Urothelium cell line (cell line): Measurements from ENCODE around the gene MT1X.
"Not testable (repeated sequence)": the region's sequence is repeated elsewhere in the genome, so short reads cannot be mapped to it uniquely, and the experiment has no call there.

Experiments
- DNase-seq: peaks from one replicate; pipeline ENCODE4 v3.0.0; 2011; ENCODE audit warnings: low spot score, mixed read lengths
- FAIRE-seq: peaks from 2 replicates; lab custom pipeline; 2011; peaks lifted over from hg19 to GRCh38; lab: Jason Lieb, UNC

The MT1X gene

DNA sequence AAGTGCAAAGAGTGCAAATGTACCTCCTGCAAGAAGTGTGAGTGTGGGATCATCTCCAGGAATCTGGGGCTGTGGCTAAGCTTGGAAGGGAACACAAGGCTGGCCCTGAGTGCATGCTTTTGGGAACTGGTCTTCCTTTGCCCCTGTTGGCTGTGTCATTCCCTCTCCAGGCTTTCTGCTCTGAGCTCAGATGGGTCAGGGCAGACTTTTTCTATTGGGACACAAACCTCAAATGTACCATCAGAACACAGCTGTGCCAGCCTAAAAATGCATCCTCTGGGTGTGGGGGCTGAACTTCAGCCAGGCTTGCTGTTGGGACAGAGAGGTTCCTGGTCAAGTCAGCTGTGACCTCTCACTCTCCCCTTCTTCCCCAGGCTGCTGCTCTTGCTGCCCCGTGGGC, 29.7 kb upstream of the MT1X start:
- DNase-seq (no peak), FAIRE-seq (no peak)

DNA sequence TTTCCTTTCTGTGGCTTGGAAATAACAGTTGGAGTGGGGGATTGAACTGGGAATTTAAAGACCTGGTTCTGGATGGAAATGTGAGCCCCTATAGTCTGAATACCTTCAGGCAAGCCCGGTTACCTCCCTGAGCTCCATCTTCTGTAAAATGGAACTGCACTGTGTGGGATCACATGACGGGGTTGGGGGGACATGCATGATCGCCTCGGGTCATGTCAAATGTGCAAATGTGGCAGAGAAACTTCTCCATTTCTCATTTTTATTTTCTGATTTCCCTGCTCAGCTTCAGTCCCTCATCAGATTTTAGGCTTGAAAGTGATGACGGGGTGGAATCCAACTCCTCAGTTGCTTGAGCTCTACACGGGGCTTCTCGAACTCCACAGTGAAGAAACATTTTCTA, 29.1 kb upstream of the MT1X start:
- no peak for FAIRE-seq
- DNase-seq: no peak

DNA sequence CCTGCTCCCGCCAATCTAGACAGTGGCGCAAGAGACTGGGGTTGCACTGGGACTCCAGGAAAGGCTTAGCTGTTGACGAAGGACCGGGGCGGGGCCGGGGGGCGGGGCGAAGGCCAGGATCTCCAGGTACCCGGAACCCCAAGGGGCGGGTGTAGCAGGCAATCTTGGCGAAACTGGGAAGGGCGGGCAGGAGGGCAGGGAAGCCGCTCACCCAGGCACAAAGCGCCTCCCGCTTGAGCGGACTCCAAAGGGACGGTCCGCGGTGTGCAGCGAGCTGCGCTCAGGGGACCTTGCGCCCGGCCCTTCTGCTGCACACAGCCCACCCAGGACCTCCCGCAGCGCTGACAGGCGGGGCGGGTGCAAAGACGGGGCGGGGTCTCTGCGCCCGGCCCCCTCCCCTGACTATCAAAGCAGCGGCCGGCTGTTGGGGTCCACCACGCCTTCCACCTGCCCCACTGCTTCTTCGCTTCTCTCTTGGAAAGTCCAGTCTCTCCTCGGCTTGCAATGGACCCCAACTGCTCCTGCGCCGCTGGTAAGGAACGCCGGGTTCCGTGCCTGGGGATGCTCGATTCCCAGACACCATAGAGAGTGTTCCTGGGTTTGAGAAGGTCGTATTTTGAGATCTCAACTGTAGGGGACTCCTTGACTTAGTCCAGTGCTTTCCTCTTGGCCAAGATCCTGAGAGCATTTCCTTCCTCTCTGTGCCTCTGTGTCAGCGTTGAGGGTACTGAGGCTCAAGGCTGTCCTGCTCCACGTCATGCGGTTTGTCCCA, 24.5 kb upstream of the MT1X start, which contains the start of gene MT1F:
Gene MT1F (plus strand): TSS at position 405 of the 772 bp plus-strand sequence. CDS start 100 bp downstream, at position 505.
- FAIRE-seq (no peak), DNase-seq (no peak)

DNA sequence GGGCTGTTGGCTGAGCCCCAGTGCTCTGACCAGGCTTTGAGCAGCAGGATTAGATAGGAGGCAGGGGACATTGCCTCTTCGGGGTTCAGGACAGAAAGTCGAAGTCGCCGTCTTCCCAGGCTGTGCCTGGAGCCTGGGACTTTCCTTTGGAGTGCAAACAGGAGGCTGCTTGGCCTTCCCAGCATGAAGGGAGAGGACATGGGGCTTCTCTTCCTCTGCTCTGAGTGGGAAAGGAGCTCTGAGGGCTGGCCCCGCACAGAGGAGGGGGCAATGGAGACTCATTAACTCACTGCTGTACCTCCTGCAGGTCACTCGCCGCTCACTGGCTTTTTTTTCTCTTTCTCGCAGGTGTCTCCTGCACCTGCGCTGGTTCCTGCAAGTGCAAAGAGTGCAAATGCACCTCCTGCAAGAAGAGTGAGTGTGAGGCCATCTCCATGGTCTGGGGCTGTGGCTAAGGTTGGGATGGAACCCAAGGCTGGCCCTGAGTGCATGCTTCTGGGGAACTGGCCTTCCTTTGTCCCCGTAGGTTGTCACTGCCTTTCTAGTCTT, 23.9 kb upstream of the MT1X start:
- FAIRE-seq (no peak), DNase-seq (no peak)

DNA sequence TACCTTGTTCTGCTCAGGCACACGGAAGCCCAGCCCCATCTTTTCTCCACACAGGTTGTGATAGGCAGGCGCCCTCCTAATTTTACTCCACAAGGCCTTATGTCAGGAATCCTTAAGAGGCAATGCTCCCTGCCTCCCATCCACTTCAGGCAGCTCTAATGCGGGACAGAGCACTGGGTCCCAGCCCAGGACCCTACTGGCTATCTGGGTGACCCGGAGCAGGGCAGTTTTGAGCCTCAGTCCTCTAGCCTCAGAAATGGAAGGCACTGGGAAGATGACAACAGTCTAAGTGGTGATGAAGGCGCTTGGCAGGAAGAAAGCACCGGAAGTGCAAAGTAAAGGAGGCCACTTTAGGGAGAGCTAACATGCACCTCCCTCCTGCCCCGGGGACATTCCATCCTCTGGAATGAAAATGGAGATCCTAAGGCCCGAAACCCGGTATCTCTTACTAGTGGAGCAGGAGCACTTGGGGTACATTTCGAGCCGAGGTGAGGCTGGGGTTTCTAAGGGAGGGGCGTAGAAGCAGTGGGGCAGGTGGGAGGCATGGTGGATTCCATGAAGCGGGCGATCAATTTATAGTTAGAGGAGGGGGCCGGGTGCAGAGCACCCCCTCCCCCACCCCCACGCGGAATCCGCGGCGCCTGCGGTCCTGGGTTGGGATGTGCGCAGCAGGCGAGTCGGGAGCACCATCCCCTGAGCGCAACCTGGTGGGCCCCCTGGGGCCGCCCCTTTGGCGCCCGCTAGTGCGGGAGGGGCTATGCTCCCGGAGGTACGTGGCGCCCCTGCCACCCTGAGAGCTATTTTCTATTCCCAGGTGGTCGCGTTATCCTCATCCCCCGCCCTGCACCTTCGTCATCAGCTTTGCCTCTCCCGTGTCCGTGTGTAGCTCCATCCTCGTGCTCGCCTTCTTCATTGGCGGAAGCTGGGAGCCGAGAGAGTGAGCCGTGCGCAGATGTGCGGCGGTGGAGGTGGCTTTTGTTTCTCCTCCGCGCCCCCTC, 19.6 kb upstream of the MT1X start:
- DNase-seq: no peak
- no peak for FAIRE-seq

DNA sequence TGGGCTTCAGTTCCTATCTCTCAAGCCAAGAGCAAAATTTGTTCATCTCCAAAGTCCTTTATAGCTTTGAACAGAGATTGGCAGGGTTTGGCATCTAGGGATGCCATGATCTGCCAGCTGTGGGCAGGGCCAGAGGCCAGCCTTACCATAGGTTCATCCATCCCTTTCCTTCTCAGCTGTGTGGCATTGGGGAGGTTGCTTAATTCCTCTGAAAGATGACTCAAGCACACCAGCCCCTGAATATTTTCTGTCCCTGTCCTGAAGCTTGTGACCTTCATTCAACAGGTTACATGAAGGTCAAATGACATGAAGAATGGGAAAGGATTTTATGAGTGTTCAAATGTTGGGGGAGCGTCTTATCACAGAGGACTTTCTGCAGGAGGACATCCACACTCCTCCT, 17.8 kb upstream of the MT1X start:
- FAIRE-seq: no peak
- no peak for DNase-seq

DNA sequence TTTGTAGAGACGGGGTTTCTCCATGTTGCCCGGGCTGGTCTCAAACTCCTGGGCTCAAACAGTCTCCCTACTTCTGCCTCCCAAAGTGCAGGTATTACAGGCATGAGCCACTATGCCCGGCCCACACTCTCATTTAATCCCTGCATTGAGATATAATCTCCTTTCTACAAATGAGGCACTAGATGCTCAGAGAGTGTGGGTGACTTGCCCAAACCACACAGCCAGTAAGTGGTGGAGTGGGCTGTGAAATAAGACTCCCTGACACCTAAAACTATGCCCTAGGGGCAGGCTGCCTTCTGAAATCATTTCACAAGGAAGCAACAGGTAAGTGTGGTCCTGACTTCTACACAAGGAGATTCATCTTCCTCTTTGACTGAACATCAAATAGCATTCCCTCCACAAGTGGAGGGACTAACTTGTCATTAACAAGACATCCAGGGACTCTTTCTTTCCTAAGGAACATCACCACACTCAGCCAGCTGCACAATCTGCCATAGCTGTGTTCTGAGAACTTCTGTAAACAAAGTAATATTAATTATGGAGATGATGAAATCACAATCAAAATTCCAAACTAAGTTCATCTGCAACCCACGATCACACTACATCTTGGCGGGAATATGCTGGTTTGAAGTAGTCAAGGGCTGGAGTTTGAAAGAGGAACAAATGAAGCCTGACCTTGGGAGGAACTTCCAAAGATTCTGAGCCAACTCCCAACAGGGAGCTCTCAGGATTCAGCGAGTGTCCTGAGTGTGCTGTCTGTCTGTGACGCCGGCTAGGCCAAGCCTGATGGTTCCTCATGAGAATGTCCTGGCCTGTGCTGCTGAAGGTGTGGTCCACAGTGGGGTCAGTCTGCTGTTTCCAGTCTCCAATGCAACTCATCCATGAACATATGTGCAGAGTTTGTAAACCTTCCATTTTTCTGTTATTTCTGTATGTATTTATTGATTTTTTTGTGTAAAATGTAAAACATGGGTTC, 16.7 kb upstream of the MT1X start:
- FAIRE-seq, DNase-seq: not testable (repeated sequence)

DNA sequence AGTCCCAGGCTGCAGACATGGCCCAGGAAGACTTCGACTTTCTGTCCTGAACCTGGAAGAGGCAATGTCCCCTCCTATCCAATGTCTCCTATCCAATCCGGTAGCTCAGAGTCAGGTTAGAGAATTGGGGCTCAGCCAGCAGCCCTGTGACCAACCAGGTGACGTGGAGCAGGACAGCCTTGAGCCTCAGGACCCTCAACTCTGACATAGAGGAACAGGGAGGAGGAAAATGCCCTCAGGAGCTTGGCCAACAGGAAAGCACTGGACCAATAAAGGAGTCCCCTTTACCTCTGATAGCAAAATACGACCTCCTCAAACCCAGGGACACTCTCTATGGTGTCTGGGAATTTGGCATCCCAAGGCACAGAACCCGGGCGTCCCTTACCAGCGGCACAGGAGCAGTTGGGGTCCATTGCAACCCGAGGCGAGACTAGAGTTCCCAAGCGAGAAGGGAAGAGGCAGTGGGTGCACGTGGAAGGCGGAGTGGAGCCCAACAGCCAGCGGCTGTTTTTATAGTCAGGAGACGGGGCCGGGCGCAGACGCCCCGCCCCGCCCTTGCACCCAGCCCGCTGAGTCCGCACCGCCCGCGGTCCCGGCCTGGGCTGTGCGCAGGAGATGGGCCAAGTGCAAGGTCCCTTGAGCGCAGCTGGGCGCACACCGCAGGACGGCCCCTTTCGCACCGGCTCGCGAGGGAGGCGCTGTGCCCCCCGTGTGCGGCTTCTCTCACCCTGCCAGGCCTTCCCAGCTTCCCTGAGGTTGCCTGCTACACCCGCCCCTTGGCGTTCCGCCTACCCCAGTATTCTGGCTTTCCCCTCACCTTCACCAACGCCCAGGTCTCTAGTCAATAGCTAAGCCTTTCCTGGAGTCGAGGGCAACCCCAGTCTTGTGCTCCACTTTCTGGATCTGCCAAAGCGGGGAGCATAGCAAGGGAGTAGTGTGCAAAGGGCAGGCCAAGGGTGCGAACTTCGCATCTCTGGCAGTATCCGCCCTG, 14.4 kb upstream of the MT1X start, which contains the start of gene MT1G:
Gene MT1G (minus strand): TSS at position 485 of the 991 bp plus-strand sequence. CDS start 72 bp downstream, at position 413.
- DNase-seq (no peak), FAIRE-seq (no peak)

DNA sequence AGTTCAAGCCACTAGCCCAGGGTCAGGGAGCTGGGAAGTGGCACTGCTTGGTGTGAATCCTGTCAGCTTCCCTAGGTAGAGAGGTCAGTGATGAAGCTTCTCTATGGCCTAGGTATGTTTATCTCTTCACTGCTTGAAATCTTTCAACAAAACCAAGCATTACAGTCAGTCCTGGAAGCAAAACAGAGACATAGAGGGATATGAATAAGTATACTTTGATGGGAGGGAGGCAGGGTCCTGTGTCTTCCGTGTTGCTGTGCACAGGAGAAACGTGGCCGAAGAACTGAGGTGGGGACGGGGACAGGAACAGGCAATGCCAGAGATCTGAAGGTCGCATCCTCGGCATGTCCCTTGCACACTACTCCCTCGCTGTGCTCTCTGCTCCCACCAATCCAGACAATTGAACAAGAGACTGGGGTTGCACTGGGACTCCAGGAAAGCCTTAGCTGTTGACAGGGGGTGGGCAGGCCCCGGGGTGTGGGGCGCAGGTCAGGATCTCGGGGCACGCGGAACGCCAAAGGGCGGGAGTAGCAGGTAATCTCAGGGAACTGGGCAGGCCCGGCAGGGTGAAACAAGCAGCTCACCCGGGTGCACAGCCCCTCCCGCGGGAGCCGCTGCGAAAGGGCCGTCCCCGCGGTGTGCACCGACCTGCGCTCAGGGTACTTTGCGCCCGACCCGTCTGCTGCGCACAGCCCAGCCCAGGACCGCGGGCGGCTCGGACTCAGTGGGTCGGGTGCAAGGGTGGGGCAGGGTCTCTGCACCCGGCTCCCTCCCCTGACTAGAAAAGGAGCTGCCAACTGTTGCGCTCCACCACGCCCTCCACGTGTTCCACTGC, 13.0 kb upstream of the MT1X start, which contains the start of gene MT1H:
Gene MT1H (plus strand): TSS at position 810 of the 835 bp plus-strand sequence. CDS start 71 bp downstream, outside the sequence.
- DNase-seq (no peak), FAIRE-seq (no peak)

DNA sequence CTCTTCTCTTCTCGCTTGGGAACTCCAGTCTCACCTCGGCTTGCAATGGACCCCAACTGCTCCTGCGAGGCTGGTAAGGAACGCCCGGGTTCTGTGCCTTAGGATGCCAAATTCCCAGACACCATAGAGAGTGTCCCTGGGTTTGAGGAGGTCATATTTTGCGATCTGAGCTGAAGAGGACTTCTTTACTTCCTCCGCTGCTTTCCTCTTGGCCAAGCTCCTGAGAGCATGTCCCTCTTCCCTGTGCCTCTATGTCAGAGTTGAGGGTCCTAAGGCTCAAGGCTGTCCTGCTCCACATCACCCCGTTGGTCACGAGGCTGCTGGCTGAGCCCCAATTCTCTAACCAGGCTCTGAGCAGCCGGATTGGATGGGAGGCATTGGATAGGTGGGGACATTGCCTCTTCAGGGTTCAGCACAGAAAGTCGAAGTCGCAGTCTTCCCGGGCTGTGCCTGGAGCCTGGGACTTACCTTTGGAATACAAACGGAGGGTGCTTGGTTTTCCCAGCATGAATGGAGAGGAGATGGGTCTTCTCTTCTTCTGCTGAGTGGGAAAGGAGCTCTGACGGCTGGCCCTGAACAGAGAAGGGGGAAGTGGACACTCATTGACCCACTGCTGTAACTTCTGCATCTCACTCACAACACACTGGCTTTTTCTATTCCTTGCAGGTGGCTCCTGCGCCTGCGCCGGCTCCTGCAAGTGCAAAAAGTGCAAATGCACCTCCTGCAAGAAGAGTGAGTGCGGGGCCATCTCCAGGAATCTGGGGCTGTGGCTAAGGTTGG, 12.2 kb upstream of the MT1X start:
- no peak for FAIRE-seq

DNA sequence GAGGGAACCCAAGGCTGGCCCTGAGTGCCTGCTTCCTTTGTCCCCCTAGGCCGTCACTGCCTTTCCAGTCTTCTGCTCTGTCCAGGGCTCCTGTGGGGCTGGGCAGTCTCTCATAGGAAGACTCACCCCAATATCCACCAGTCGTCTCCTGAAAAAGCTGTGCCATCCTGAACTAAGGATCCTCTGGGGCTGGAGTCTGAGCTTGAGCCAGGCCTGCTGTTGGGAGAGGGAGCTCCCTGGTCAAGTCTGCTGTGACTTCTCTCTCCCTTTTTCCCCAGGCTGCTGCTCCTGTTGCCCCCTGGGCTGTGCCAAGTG, 11.7 kb upstream of the MT1X start:
- DNase-seq (no peak), FAIRE-seq (no peak)

More for the DNA sequence above, 12.2 kb upstream of the MT1X start:
- no peak for DNase-seq

DNA sequence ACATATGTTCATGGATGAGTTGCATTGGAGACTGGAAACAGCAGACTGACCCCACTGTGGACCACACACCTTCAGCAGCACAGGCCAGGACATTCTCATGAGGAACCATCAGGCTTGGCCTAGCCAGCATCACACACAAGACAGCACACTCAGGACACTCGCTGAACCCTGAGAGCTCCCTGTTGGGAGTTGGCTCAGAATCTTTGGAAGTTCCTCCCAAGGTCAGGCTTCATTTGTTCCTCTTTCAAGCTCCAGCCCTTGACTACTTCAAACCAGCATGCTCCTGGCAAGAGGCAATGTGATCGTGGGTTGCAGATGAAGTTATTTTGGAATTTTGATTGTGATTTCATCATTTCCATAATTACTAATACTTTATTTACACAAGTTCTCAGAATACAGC, 10.6 kb upstream of the MT1X start:
- not testable (repeated sequence) for DNase-seq, FAIRE-seq

DNA sequence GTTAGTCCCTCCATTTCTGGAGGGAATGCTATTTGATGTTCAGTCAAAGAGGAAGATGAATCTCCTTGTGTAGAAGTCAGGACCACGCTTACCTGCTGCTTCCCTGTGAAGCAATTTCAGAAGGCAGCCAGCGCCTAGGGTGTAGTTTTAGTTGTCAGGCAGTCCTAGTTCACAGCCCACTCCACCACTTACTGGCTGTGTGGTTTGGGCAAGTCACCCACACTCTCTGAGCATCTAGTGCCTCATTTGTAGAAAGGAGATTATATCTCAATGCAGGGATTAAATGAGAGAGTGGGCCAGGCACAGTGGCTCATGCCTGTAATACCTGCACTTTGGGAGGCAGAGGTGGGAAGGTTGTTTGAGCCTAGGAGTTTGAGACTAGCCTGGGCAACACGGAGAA, 10.1 kb upstream of the MT1X start:
- not testable (repeated sequence) for FAIRE-seq, DNase-seq

DNA sequence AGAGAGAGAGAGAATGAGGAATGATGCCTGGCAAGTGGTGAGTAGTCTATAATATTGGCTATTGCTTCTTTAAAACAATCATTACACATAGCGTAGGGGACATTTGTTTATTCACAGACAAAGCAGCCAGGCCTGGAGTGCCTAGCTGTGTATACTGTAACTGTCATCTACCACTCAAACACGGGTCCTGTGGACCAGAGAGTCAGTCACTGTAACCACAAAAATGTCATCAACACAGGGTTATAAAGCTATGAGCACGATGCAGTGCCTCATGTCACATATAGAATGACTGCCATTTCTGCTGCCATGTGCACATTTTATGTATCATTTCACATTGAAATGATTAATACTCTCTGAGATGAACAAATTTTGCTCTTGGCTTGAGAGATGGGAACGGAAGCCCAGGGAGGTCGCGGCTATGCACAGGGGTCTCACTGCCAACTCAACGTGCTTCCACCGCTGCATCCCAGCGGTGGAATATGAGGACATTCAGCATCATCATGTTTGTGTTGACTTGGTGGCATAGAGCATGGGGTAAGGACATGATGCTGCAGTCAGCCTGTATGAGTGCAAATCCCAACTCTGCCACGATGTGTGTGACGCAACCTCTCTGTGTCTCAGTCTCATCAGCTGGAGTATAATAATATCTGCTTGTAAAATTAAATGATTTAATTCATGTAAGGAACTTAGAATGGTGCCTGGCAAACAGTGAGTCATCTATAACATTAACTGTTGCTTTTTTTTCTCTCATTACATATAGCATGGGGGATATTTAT, 9.3 kb upstream of the MT1X start:
- FAIRE-seq (peak; percentile 17), DNase-seq (no peak)

DNA sequence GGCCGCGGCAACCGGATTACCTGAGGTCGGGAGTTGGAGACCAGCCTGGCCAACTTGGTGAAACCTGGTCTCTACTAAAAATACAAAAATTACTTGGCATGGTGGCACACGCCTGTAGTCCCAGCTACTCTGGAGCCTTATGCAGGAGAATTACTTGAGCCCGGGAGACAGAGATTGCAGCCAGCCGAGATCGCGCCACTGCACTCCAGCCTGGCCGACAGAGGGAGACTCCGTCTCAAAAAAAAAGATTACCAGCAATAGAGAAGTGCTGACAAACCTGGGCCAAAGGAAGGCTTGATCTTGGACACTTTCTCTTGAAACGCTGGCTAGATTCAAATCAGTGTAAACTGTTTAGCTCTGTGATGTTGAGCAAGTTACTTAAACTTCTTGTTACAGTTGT, 8.3 kb upstream of the MT1X start:
- FAIRE-seq (no peak), DNase-seq (no peak)

DNA sequence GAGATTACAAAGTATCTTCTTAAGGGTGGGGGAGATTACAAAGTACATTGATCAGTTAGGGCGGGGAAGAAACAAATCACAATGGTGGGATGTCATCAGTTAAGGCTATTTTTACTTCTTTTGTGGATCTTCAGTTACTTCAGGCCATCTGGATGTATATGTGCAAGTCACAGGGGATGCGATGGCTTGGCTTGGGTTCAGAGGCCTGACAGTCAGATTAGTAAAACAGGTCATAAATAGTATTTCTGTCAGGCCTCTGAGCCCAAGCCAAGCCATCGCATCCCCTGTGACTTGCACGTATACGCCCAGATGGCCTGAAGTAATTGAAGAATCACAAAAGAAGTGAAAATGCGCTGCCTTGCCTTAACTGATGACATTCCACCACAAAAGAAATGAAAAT, 7.7 kb upstream of the MT1X start:
- FAIRE-seq, DNase-seq: not testable (repeated sequence)
